Esophagus squamous epithelium (tissue), 4 donors: Measurements from ENCODE around the gene MTA2.

Experiments used
- CTCF ChIP-seq, 6 experiments: fragments of 450-650 bp in 4 of 6; fragments of 200-600 bp in 2 of 6; sonication (generic) in 2 of 6; IDR thresholded peaks; one replicate each; pipeline ENCODE4 v1.5.1; 2016 to 2019; ENCODE audit warnings: antibody characterized with exemption in 6 of 6, mild to moderate bottlenecking in 4 of 6, moderate library complexity in 4 of 6
- POLR2A ChIP-seq, 4 donors: fragments of 450-650 bp; IDR thresholded peaks; one replicate each; pipeline ENCODE4 v1.6.1; 2017; ENCODE audit warnings: antibody characterized with exemption in 4 of 4, mild to moderate bottlenecking in 4 of 4, moderate library complexity in 3 of 4

- no peak for TF ChIP-seq CTCF (IDR thresholded peaks at IDR 0.05)
- TF ChIP-seq POLR2A (IDR thresholded peaks at IDR 0.05), result no peak
Measured at GRCh38 chr11:62645671-62645945, 43.9 kb upstream of the MTA2 start.
